ENCODE data around the gene LDB2.

Gene LDB2

GRCh38 chr4:16765546-16765945 lies 132.9 kb downstream of the LDB2 start:
- H3K27me3 Mint-ChIP-seq: peaks cover 0 to 7% of the 10 kb centered on the region in 2 donors
- H3K9me3 Mint-ChIP-seq: no peaks in the 10 kb centered on the region
- ATAC-seq (replicated peaks) (no peak), DNase-seq (no peak)
- H3K36me3 Mint-ChIP-seq (ENCODE audit: insufficient read depth): no peaks in the 10 kb centered on the region
- H3K4me1 Mint-ChIP-seq (ENCODE audit: low read depth in 2 of 2): no peaks in the 10 kb centered on the region
- no peak overlapping the region for H3K4me3 Mint-ChIP-seq
- H3K27ac Mint-ChIP-seq: no peak overlapping the region

- DNase-seq (no peak), ATAC-seq (replicated peaks) (no peak)
- Mint-ChIP-seq H3K36me3 (ENCODE audit: insufficient read depth) (no peaks in the 10 kb centered on the region), H3K27me3 (peaks cover 0 to 7% of the 10 kb centered on the region in 2 donors), H3K27ac (no peak overlapping the region), H3K4me1 (ENCODE audit: low read depth in 2 of 2) (no peaks in the 10 kb centered on the region), H3K9me3 (no peaks in the 10 kb centered on the region), H3K4me3 (no peak overlapping the region)
Observed at GRCh38 chr4:16764622-16765021, 133.8 kb downstream of the LDB2 start.

- Mint-ChIP-seq H3K4me1 (ENCODE audit: low read depth in 2 of 2) (no peaks in the 10 kb centered on the region), H3K27me3 (peaks cover 0 to 3% of the 10 kb centered on the region in 2 donors), H3K36me3 (ENCODE audit: insufficient read depth) (no peaks in the 10 kb centered on the region), H3K9me3 (no peaks in the 10 kb centered on the region), H3K4me3 (no peak overlapping the region), H3K27ac (no peak overlapping the region)
- DNase-seq (no peak), ATAC-seq (replicated peaks) (no peak)
Observed at GRCh38 chr4:16760617-16761363, 137.7 kb downstream of the LDB2 start.

GRCh38 chr4:16759931-16760582 lies 138.4 kb downstream of the LDB2 start:
- Mint-ChIP-seq H3K4me3 (no peak overlapping the region), H3K4me1 (ENCODE audit: low read depth in 2 of 2) (no peaks in the 10 kb centered on the region), H3K27me3 (peaks cover 0 to 10% of the 10 kb centered on the region in 2 donors), H3K36me3 (ENCODE audit: insufficient read depth) (no peaks in the 10 kb centered on the region), H3K27ac (no peak overlapping the region), H3K9me3 (no peaks in the 10 kb centered on the region)
- ATAC-seq (replicated peaks): no peak
- no peak for DNase-seq

GRCh38 chr4:16758816-16759215 lies 139.6 kb downstream of the LDB2 start:
- peaks cover 0 to 15% of the 10 kb centered on the region in 2 donors for H3K27me3 Mint-ChIP-seq
- H3K9me3 Mint-ChIP-seq: no peaks in the 10 kb centered on the region
- no peaks in the 10 kb centered on the region for H3K36me3 Mint-ChIP-seq (ENCODE audit: insufficient read depth)
- ATAC-seq (replicated peaks) (no peak), DNase-seq (no peak)
- no peaks in the 10 kb centered on the region for H3K4me1 Mint-ChIP-seq (ENCODE audit: low read depth in 2 of 2)
- peak overlapping the region in 1 of 2 donors; percentile 44 for H3K27ac Mint-ChIP-seq
- no peak overlapping the region for H3K4me3 Mint-ChIP-seq

GRCh38 chr4:16758255-16758654 lies 140.2 kb downstream of the LDB2 start:
- DNase-seq (no peak), ATAC-seq (replicated peaks) (no peak)
- Mint-ChIP-seq H3K4me1 (ENCODE audit: low read depth in 2 of 2) (no peaks in the 10 kb centered on the region), H3K36me3 (ENCODE audit: insufficient read depth) (no peaks in the 10 kb centered on the region), H3K27ac (no peak overlapping the region), H3K9me3 (no peaks in the 10 kb centered on the region), H3K27me3 (peaks cover 0 to 16% of the 10 kb centered on the region in 2 donors), H3K4me3 (no peak overlapping the region)

- H3K4me1 Mint-ChIP-seq (ENCODE audit: low read depth in 2 of 2): no peaks in the 10 kb centered on the region
- no peak for DNase-seq
- no peak overlapping the region for H3K27ac Mint-ChIP-seq
- no peaks in the 10 kb centered on the region for H3K9me3 Mint-ChIP-seq
- no peak for ATAC-seq (replicated peaks)
- H3K4me3 Mint-ChIP-seq: no peak overlapping the region
- H3K36me3 Mint-ChIP-seq (ENCODE audit: insufficient read depth): no peaks in the 10 kb centered on the region
- peaks cover 0 to 25% of the 10 kb centered on the region in 2 donors for H3K27me3 Mint-ChIP-seq
Observed at GRCh38 chr4:16757080-16757521, 141.3 kb downstream of the LDB2 start.

- Mint-ChIP-seq H3K4me3 (no peak overlapping the region), H3K4me1 (ENCODE audit: low read depth in 2 of 2) (no peaks in the 10 kb centered on the region), H3K27ac (no peak overlapping the region), H3K36me3 (ENCODE audit: insufficient read depth) (no peaks in the 10 kb centered on the region), H3K27me3 (peaks cover 0 to 25% of the 10 kb centered on the region in 2 donors), H3K9me3 (no peaks in the 10 kb centered on the region)
- DNase-seq (no peak), ATAC-seq (replicated peaks) (no peak)
Observed at GRCh38 chr4:16754104-16754503, 144.3 kb downstream of the LDB2 start.

- H3K4me3 Mint-ChIP-seq: no peak overlapping the region
- no peak for DNase-seq
- H3K4me1 Mint-ChIP-seq (ENCODE audit: low read depth in 2 of 2): no peaks in the 10 kb centered on the region
- ATAC-seq (replicated peaks): no peak
- peaks cover 0 to 25% of the 10 kb centered on the region in 2 donors for H3K27me3 Mint-ChIP-seq
- no peaks in the 10 kb centered on the region for H3K9me3 Mint-ChIP-seq
- H3K36me3 Mint-ChIP-seq (ENCODE audit: insufficient read depth): no peaks in the 10 kb centered on the region
- H3K27ac Mint-ChIP-seq: no peak overlapping the region
Observed at GRCh38 chr4:16752150-16752549, 146.3 kb downstream of the LDB2 start.

- Mint-ChIP-seq H3K4me3 (no peak overlapping the region), H3K36me3 (ENCODE audit: insufficient read depth) (no peaks in the 10 kb centered on the region), H3K27ac (no peak overlapping the region), H3K9me3 (no peaks in the 10 kb centered on the region), H3K27me3 (peaks cover 0 to 24% of the 10 kb centered on the region in 2 donors), H3K4me1 (ENCODE audit: low read depth in 2 of 2) (no peaks in the 10 kb centered on the region)
- DNase-seq: no peak
- no peak for ATAC-seq (replicated peaks)
Observed at GRCh38 chr4:16750882-16751642, 147.4 kb downstream of the LDB2 start.

GRCh38 chr4:16750216-16750615 lies 148.2 kb downstream of the LDB2 start:
- ATAC-seq (replicated peaks) (no peak), DNase-seq (no peak)
- Mint-ChIP-seq H3K27me3 (peaks cover 0 to 21% of the 10 kb centered on the region in 2 donors), H3K27ac (no peak overlapping the region), H3K4me1 (ENCODE audit: low read depth in 2 of 2) (no peaks in the 10 kb centered on the region), H3K36me3 (ENCODE audit: insufficient read depth) (no peaks in the 10 kb centered on the region), H3K4me3 (no peak overlapping the region), H3K9me3 (no peaks in the 10 kb centered on the region)

- no peak for ATAC-seq (replicated peaks)
- no peak for DNase-seq
- Mint-ChIP-seq H3K9me3 (no peaks in the 10 kb centered on the region), H3K36me3 (ENCODE audit: insufficient read depth) (no peaks in the 10 kb centered on the region), H3K4me1 (ENCODE audit: low read depth in 2 of 2) (no peaks in the 10 kb centered on the region), H3K27ac (no peak overlapping the region), H3K27me3 (peaks cover 7 to 9% of the 10 kb centered on the region in 2 donors), H3K4me3 (no peak overlapping the region)
Observed at GRCh38 chr4:16745887-16746286, 152.6 kb downstream of the LDB2 start.

- H3K27me3 Mint-ChIP-seq: peaks cover 7 to 9% of the 10 kb centered on the region in 2 donors
- H3K9me3 Mint-ChIP-seq: no peaks in the 10 kb centered on the region
- H3K4me1 Mint-ChIP-seq (ENCODE audit: low read depth in 2 of 2): no peaks in the 10 kb centered on the region
- DNase-seq (no peak), ATAC-seq (replicated peaks) (no peak)
- no peak overlapping the region for H3K4me3 Mint-ChIP-seq
- no peak overlapping the region for H3K27ac Mint-ChIP-seq
- H3K36me3 Mint-ChIP-seq (ENCODE audit: insufficient read depth): no peaks in the 10 kb centered on the region
Observed at GRCh38 chr4:16745009-16745635, 153.3 kb downstream of the LDB2 start.
